HepG2 (cell line): ENCODE data around the gene NIPSNAP3A. TPM values are rescaled to one million over a fixed set of nuclear protein-coding genes. Genes with fewer than 3 reads are reported as not detected.

Source experiments
- CBX5 ChIP-seq: sonication (generic); formaldehyde crosslinking; IDR thresholded peaks from 2 replicates; pipeline ENCODE4 v1.4.0; 2020; ENCODE audit warnings: missing genetic modification reagents, borderline replicate concordance
- CSRNP1 ChIP-seq: sonication (generic); formaldehyde crosslinking; IDR thresholded peaks from 2 replicates; pipeline ENCODE4 v1.8.1; 2023; ENCODE audit warnings: mild to moderate bottlenecking, missing genetic modification reagents
- DPF2 ChIP-seq: sonication (generic); formaldehyde crosslinking; IDR thresholded peaks from 2 replicates; pipeline ENCODE4 v1.4.0; 2020; ENCODE audit warnings: mild to moderate bottlenecking, low read depth, missing genetic modification reagents, borderline replicate concordance
- FIP1L1 ChIP-seq: fragments of 200-400 bp; formaldehyde crosslinking; IDR thresholded peaks from 2 replicates; pipeline ENCODE4 v1.6.1; 2018; ENCODE audit warnings: low read depth, mild to moderate bottlenecking, low read length, moderate library complexity, borderline replicate concordance; ENCODE audit not compliant: insufficient read depth
- GLI4 ChIP-seq: sonication (generic); formaldehyde crosslinking; IDR thresholded peaks from 2 replicates; pipeline ENCODE4 v1.5.1; 2020; ENCODE audit warnings: missing genetic modification reagents, mild to moderate bottlenecking, moderate library complexity, borderline replicate concordance
- HIVEP1 ChIP-seq: sonication (generic); formaldehyde crosslinking; IDR thresholded peaks from 2 replicates; pipeline ENCODE4 v1.4.0; 2020; ENCODE audit warnings: mild to moderate bottlenecking, missing genetic modification reagents
- HNRNPLL ChIP-seq: fragments of 200-400 bp; formaldehyde crosslinking; IDR thresholded peaks from 2 replicates; pipeline ENCODE4 v1.6.1; 2017; ENCODE audit warnings: mild to moderate bottlenecking, low read depth, low read length; ENCODE audit not compliant: poor library complexity, severe bottlenecking
- KDM6A ChIP-seq: IDR thresholded peaks from 2 replicates; pipeline ENCODE4 v1.6.1; 2016; ENCODE audit warnings: low read depth
- RAD21 ChIP-seq: fragments of 450-650 bp; formaldehyde crosslinking; IDR thresholded peaks from 2 replicates; pipeline ENCODE4 v1.5.0; 2020; ENCODE audit warnings: mild to moderate bottlenecking
- RBM22 ChIP-seq: fragments of 200-400 bp; formaldehyde crosslinking; optimal IDR thresholded peaks from 2 replicates; pipeline ENCODE3; 2017; ENCODE audit warnings: mild to moderate bottlenecking, low read length, moderate library complexity
- TEAD3 ChIP-seq: optimal IDR thresholded peaks from 2 replicates; pipeline ENCODE3; 2016; ENCODE audit warnings: borderline replicate concordance
- XBP1 ChIP-seq: sonication (generic); formaldehyde crosslinking; IDR thresholded peaks from 2 replicates; pipeline ENCODE4 v1.5.0; 2020; ENCODE audit warnings: missing genetic modification reagents
- ZFP36L1 ChIP-seq: sonication (generic); formaldehyde crosslinking; IDR thresholded peaks from 2 replicates; pipeline ENCODE4 v1.8.0; 2022; ENCODE audit warnings: mild to moderate bottlenecking, missing genetic modification reagents, moderate library complexity
- ZFP82 ChIP-seq: sonication (generic); formaldehyde crosslinking; IDR thresholded peaks from 2 replicates; pipeline ENCODE4 v1.5.1; 2020; ENCODE audit warnings: mild to moderate bottlenecking, missing genetic modification reagents, borderline replicate concordance
- ZNF230 ChIP-seq: sonication (generic); formaldehyde crosslinking; IDR thresholded peaks from 2 replicates; pipeline ENCODE4 v1.4.0; 2020; ENCODE audit warnings: mild to moderate bottlenecking, missing genetic modification reagents
- ZNF282 ChIP-seq: fragments of 450-650 bp; IDR thresholded peaks from 2 replicates; pipeline ENCODE4 v1.6.1; 2018; ENCODE audit not compliant: partially characterized antibody
- ZNF441 ChIP-seq: sonication (generic); formaldehyde crosslinking; IDR thresholded peaks from 2 replicates; pipeline ENCODE4 v1.7.0; 2021; ENCODE audit warnings: missing genetic modification reagents, borderline replicate concordance
- ZNF572 ChIP-seq: sonication (generic); formaldehyde crosslinking; IDR thresholded peaks from 2 replicates; pipeline ENCODE4 v1.5.1; 2020; ENCODE audit warnings: mild to moderate bottlenecking, missing genetic modification reagents
- ZNF605 ChIP-seq: sonication (generic); formaldehyde crosslinking; IDR thresholded peaks from 2 replicates; pipeline ENCODE4 v1.8.0; 2022; ENCODE audit warnings: mild to moderate bottlenecking, missing genetic modification reagents
- polyA plus RNA-seq, 8 experiments: library from polyadenylated mRNA; depleted of rRNA in 3 of 8; stranded (reverse) in 7 of 8; unstranded in 1 of 8; fragments of >200 nt; fragmentation: Illumina TruSeq in 4 of 8; extraction: Trizol in 4 of 8; gene quantifications; 2 replicates each; pipeline versions ENCODE4 v1.2.1 to v1.2.3, GENCODE V29; 2011 to 2016; ENCODE audit warnings: low read depth in 4 of 8, missing spikeins in 1 of 8, mixed read lengths in 1 of 8; ENCODE audit not compliant: insufficient read depth in 1 of 8
- total RNA-seq, 5 experiments: library from RNA; depleted of rRNA; stranded (reverse); fragments of >200 nt; fragmentation: Illumina TruSeq; extraction: Trizol; gene quantifications; 2 replicates each; pipeline ENCODE4 v1.2.3, GENCODE V29; 2016; ENCODE audit warnings: low read depth in 1 of 5
- TF ChIP-seq, protein P1 (sequence below): sonication (generic); formaldehyde crosslinking; IDR thresholded peaks from 2 replicates; pipeline ENCODE4 v1.9.0; 2021; ENCODE audit warnings: missing genetic modification reagents, borderline replicate concordance
- TF ChIP-seq, protein P2 (sequence below): IDR thresholded peaks from 2 replicates; pipeline ENCODE4 v1.6.1; 2016; ENCODE audit warnings: low read depth, borderline replicate concordance
- TF ChIP-seq, protein P3 (sequence below): sonication (generic); formaldehyde crosslinking; IDR thresholded peaks from 2 replicates; pipeline ENCODE4 v1.4.0; 2020; ENCODE audit warnings: missing genetic modification reagents; ENCODE audit errors: not compliant biosample characterization
- TF ChIP-seq, protein P4 (sequence below): sonication (generic); formaldehyde crosslinking; IDR thresholded peaks from 2 replicates; pipeline ENCODE4 v1.5.1; 2020; ENCODE audit warnings: mild to moderate bottlenecking, moderate library complexity, missing genetic modification reagents

NIPSNAP3A gene
- total and polyA plus RNA-seq, 2 of the 13 experiments (the other 11 are each of a cell fraction or from before 2014, with no cell fraction given) = 13.7 to 14.6 TPM

- TF ChIP-seq, protein P1, sequence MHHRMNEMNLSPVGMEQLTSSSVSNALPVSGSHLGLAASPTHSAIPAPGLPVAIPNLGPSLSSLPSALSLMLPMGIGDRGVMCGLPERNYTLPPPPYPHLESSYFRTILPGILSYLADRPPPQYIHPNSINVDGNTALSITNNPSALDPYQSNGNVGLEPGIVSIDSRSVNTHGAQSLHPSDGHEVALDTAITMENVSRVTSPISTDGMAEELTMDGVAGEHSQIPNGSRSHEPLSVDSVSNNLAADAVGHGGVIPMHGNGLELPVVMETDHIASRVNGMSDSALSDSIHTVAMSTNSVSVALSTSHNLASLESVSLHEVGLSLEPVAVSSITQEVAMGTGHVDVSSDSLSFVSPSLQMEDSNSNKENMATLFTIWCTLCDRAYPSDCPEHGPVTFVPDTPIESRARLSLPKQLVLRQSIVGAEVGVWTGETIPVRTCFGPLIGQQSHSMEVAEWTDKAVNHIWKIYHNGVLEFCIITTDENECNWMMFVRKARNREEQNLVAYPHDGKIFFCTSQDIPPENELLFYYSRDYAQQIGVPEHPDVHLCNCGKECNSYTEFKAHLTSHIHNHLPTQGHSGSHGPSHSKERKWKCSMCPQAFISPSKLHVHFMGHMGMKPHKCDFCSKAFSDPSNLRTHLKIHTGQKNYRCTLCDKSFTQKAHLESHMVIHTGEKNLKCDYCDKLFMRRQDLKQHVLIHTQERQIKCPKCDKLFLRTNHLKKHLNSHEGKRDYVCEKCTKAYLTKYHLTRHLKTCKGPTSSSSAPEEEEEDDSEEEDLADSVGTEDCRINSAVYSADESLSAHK = no peak
- TF ChIP-seq ZNF282 (no peak), FIP1L1 (no peak), ZNF605 (CRISPR knock-in tag) (peak; percentile 27), HIVEP1 (CRISPR knock-in tag) (peak; percentile 74), ZNF572 (CRISPR knock-in tag) (no peak), DPF2 (CRISPR knock-in tag) (no peak), RAD21 (CRISPR knock-in tag) (0 out of 2 replicates have a peak, but pooled peaks have one; percentile 11), GLI4 (CRISPR knock-in tag) (no peak), RBM22 (no peak), XBP1 (CRISPR knock-in tag) (no peak), ZFP36L1 (CRISPR knock-in tag) (no peak), CSRNP1 (no peak), KDM6A (CRISPR knock-in tag) (no peak), ZNF230 (peak; percentile 25; the same call in 1 of the 2 replicates), CBX5 (CRISPR knock-in tag) (no peak), TEAD3 (CRISPR knock-in tag) (peak; percentile 35), ZNF441 (CRISPR knock-in tag) (peak; percentile 53; the same call in 1 of the 2 replicates), ZFP82 (CRISPR knock-in tag) (no peak), HNRNPLL (peak; percentile 84)
- TF ChIP-seq, protein P2, sequence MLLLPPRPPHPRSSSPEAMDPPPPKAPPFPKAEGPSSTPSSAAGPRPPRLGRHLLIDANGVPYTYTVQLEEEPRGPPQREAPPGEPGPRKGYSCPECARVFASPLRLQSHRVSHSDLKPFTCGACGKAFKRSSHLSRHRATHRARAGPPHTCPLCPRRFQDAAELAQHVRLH (CRISPR knock-in tag) = 0 out of 2 replicates have a peak, but pooled peaks have one; percentile 9
- TF ChIP-seq, protein P3, sequence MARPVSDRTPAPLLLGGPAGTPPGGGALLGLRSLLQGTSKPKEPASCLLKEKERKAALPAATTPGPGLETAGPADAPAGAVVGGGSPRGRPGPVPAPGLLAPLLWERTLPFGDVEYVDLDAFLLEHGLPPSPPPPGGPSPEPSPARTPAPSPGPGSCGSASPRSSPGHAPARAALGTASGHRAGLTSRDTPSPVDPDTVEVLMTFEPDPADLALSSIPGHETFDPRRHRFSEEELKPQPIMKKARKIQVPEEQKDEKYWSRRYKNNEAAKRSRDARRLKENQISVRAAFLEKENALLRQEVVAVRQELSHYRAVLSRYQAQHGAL (CRISPR knock-in tag) = no peak
- TF ChIP-seq, protein P4, sequence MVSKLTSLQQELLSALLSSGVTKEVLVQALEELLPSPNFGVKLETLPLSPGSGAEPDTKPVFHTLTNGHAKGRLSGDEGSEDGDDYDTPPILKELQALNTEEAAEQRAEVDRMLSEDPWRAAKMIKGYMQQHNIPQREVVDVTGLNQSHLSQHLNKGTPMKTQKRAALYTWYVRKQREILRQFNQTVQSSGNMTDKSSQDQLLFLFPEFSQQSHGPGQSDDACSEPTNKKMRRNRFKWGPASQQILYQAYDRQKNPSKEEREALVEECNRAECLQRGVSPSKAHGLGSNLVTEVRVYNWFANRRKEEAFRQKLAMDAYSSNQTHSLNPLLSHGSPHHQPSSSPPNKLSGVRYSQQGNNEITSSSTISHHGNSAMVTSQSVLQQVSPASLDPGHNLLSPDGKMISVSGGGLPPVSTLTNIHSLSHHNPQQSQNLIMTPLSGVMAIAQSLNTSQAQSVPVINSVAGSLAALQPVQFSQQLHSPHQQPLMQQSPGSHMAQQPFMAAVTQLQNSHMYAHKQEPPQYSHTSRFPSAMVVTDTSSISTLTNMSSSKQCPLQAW (CRISPR knock-in tag) = peak; percentile 37; the same call in 1 of the 2 replicates
Measured at GRCh38 chr9:104747565-104748358, at the start of gene NIPSNAP3A (continued).
